Epithelial cell of proximal tubule (primary cell): ENCODE results near the gene TST. TPM values are rescaled to one million over a fixed set of nuclear protein-coding genes. Genes with fewer than 3 reads are reported as not detected.

Source experiments
- DNase-seq: peaks from one replicate; pipeline ENCODE4 v3.0.0-alpha.2; 2011; ENCODE audit warnings: low read depth
- H3K4me3 ChIP-seq: 2 replicates; pipeline ENCODE4 v1.5.1; 2011; ENCODE audit warnings: low read depth, mild to moderate bottlenecking, low read length
- total RNA-seq: library from RNA; depleted of rRNA; stranded (reverse); fragments of >200 nt; gene quantifications from 2 replicates; pipeline ENCODE4 v1.2.3, GENCODE V29; 2015
- TF ChIP-seq, protein P1 (sequence below): conservative IDR thresholded peaks from 2 replicates; pipeline ENCODE4 v1.5.1; 2012; ENCODE audit warnings: low read depth, mild to moderate bottlenecking, low read length

TST gene
- total RNA-seq, 1 donor from 2014 or later = 66.9 TPM

DNA sequence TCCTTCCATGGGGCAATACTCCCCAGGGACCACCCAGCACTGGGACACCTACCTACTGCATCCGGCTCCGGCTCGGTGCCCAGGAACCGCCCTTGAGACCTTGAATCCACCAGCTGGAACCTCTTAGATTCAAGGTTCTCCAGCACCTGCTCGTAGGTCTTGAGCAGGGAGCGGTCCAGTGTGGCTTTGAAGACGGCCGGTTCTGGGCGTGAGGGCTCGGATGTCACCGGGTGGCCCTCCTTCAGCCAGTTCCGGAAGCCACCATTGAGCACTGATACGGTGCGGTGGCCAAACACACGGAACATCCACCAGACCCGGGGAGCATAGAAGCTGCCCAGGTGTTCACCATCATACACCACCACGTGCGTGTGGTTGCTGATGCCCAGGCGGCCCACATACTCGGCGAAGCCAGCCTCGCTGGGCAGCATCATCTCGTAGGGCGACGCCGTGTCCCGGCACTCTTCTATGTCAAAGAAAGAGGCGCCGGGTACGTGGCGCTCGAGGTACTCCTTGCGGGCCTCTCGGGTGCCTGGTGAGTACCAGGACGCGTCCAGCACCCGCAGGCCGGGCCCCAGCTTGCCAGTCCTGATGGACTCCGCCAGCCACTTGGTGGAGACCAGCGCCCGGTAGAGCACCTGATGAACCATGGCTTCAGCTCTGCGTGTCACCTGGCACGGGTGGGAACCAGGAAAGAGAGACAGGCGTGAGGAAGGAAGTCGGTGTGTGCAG lies 997 bp downstream of the TST start:
- peak overlapping the region; percentile 90 for H3K4me3 ChIP-seq
- DNase-seq = no peak
- TF ChIP-seq, protein P1, sequence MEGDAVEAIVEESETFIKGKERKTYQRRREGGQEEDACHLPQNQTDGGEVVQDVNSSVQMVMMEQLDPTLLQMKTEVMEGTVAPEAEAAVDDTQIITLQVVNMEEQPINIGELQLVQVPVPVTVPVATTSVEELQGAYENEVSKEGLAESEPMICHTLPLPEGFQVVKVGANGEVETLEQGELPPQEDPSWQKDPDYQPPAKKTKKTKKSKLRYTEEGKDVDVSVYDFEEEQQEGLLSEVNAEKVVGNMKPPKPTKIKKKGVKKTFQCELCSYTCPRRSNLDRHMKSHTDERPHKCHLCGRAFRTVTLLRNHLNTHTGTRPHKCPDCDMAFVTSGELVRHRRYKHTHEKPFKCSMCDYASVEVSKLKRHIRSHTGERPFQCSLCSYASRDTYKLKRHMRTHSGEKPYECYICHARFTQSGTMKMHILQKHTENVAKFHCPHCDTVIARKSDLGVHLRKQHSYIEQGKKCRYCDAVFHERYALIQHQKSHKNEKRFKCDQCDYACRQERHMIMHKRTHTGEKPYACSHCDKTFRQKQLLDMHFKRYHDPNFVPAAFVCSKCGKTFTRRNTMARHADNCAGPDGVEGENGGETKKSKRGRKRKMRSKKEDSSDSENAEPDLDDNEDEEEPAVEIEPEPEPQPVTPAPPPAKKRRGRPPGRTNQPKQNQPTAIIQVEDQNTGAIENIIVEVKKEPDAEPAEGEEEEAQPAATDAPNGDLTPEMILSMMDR = peak; percentile 8

DNA sequence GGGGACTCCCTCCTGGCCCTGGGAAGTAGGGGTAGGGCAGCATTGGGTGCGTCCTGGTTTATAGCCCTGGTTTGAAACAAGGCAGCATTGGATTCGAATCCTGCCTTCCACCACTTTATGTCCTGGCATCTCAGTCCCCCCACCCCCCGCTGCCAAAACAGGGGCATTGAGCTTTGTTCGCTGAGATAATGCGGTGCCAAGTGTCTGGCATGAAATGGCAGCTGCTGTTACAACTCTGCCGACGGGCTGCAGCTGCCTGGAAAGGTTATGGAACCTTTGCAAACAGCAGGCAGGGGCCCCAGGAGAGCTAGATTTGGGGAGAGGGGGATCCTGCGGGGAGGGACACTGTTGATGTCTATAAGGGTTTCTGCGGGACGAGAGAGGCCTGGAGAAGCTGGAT lies 1.9 kb downstream of the TST start:
- DNase-seq = no peak
- TF ChIP-seq, protein P1 = no peak

DNA sequence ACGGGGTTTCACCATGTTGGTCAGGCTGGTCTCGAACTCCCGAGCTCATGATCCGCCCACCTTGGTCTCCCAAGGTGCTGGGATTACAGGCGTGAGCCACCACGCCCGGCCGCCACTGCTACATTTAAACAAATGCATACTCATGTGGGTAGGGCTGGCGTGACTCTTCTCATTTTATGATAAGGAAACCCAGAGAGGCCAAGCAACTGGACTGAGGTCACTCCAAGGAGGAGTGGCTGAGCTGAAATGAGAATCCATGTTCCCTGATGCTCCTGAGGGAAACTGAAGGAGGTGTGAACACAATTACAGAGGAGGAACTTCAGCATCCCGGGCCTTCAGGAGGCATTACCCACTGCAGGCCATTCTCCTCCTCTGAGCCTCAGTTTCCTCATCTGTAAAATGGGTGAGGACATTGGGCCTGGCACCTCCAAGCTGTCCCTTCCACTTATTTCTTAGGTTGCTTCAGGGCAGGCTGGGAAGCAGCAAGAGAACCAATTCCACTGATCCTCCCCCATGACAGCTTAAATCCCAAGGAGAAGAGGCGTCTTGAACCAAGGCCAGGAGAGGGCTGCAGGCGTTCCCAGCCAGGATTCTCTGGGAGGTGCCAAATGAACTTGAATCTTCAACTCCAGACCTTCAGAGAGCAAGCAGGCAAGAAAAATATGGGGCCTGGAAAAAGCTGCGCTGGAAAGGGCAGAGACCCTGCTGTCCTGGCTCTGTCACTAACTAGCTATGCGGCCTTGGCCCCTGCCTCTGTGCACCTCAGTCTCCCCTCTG lies 2.9 kb downstream of the TST start:
- TF ChIP-seq, protein P1 = no peak
- no peak for DNase-seq
- no peak overlapping the region for H3K4me3 ChIP-seq

More for the DNA sequence above, 1.9 kb downstream of the TST start:
- H3K4me3 ChIP-seq = no peak overlapping the region

DNA sequence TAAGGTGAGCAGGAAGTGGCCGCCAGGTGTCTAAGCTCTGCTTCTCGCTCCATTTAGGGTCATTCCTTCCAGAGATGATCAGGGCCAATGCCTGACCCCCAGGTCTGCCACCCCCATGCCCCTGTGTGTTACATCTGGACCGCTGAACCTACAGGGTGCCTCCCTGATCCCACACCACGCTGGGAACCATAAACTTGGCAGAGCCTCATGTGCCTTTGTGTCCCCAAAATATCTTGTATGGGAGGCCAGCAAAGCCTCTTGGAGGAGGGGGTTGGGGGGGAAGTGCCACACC lies 3.7 kb downstream of the TST start:
- TF ChIP-seq, protein P1 = no peak
- no peak for DNase-seq
- H3K4me3 ChIP-seq = no peak overlapping the region

DNA sequence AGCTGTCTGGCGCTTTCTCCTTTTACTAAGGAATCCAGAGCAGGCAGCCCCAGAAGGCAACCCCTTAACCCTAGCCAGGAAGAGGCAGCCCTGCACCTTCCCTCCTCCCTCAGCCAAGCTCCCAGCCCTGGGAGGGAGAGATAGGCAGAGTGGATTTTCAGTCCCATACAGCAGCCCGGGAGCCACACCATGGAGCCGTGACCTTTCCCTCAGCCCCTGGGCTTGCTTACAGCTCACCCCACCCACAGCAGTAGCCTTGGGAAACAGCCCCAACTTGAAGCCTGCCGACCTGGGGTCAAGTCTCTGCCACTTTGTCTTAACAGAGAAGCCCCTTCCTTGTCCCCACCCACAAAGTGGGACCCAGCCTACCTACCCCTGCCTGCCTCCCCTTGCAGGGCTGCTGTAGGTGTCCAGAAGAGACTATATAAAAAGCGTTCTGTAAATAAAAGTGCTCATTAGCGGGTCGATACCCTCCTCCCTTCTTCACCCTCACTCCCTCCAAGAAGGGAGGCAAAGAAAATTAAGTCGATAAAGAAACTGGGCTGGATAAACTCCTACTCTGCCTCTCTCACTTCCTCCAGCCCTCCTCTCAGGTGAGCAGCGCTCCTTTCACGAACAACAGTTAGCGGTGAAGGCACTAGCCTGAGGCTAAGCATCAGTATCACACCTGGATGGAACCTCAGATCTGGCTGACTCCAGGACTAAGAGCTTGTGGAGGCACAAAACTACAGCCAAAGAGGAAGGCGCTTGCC lies 4.2 kb downstream of the TST start:
- DNase-seq = no peak
- TF ChIP-seq, protein P1 = no peak

DNA sequence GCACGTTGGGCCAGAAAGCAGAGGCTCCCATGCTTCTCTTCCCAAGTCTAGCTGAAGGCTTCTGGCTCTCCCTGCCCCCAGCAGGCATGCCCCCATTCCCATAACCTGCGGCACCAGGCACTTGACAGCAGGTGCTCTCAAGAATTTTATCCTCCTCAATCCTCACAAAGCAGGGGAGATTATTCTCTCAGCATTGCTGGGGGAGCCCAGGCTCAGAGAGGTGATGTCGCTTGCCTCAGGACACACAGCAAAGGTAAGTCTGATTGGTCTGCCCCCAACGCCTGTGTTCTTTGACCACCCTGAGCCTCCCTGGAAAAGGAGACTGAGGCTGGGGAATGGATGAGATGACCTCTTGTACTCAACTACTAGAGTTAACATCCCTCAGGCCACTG lies 4.8 kb downstream of the TST start:
- TF ChIP-seq, protein P1 = no peak
- H3K4me3 ChIP-seq = no peak overlapping the region
- no peak for DNase-seq

More for the DNA sequence above, 4.2 kb downstream of the TST start:
- no peak overlapping the region for H3K4me3 ChIP-seq
